ENCODE measurements around the gene COL4A2.

The COL4A2 gene

DNA sequence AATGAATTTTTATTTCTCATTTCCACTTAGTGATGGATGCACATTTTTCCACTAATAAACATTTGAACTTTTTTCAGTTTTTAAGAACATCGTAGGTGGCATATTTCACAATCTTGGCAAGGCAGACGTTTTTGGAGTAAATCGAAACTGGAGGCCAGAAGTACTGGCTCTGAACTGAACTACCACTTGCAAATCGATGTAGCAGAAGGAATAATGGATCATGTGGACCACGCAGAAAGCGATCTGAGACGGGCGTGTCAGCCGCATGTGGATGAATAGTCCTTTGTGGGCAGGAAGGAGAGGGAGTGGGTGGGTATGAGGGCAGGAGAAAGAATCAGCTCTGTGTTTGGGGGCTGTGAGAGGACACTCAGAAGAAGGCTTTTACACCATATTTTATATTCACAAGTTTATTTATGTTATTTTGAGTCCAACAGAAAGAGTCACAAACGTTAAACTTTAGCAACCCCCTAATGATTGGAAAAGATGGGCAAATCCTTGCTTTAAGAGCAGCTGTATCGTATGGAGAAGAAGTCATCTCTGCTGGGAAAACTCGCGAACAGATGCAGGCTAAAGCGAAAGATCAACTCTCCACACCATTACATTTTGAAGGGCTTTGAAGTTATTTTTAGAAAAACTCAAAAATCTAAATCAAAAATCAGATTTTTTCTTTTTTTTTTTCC is 90.5 kb downstream of the COL4A2 start:
- H3K4me3 ChIP-seq (ENCODE audit: low read depth in 1 of 2, low read length in 2 of 2), result no peak overlapping the region
- H3K4me1 ChIP-seq (ENCODE audit: control insufficient read depth in 1 of 2, insufficient read depth in 2 of 2, low read length in 2 of 2), result no peaks in the 10 kb centered on the region
- no peak overlapping the region for H3K9ac ChIP-seq (ENCODE audit: low read depth in 1 of 2, low read length in 2 of 2)
- peaks cover 0 to 3% of the 10 kb centered on the region in 2 donors for H3K27me3 ChIP-seq (ENCODE audit: control insufficient read depth in 1 of 2, insufficient read depth in 2 of 2, low read length in 2 of 2)
- H3K27ac ChIP-seq (ENCODE audit: low read depth, low read length), result peak overlapping the region; percentile 80
- H3K9me3 ChIP-seq (ENCODE audit: control insufficient read depth in 1 of 2, low read length in 2 of 2), result no peaks in the 10 kb centered on the region
- no peaks in the 10 kb centered on the region for H3K36me3 ChIP-seq (ENCODE audit: control insufficient read depth in 1 of 2, insufficient read depth in 2 of 2, low read length in 2 of 2)

DNA sequence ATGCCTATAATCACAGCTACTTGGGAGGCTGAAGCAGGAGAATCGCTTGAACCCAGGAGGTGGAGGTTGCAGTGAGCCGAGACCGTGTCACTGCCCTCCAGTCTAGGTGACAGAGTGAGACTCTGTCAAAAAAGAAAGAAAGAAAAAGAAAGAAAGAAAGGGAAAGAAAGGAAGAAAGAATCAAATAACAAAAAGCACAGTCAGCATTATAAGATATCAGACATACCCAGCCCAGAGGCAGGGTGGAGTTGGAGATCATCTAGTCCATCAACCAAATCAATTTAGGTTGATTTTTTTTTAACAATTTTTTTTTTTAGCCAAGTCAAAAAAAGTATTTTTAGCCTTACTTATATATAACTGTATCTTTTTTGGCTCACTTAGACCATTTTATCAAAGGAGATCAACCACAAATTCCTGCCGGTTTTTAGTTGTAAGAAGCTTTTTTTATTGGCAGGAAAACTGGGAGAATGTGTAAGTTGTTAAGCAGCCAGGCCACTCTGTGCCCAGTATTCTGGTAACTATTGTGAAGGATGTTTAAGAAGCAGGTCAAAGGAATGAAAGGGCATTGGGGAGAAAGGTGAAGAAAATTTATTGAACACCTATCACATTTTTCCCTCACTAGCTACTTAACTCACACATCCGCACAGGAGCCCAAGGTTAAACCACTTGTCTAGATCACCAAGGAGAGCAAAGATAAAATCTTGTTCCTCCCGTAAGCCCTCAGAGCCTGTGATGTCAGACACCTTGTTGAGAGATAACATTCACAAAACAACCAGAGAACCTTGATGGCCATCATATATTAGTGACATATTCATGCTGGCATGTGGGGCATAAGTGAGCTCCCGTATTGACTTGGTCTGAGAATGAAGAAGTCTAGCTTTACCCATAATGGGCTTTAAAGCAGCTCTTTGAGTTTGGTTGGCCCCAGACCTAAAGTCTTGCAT is 91.8 kb downstream of the COL4A2 start:
- peaks cover 0 to 3% of the 10 kb centered on the region in 2 donors for H3K27me3 ChIP-seq (ENCODE audit: control insufficient read depth in 1 of 2, insufficient read depth in 2 of 2, low read length in 2 of 2)

GRCh38 chr13:110399801-110400200 is 92.7 kb downstream of the COL4A2 start:
- peaks cover 0 to 3% of the 10 kb centered on the region in 2 donors for H3K27me3 ChIP-seq (ENCODE audit: control insufficient read depth in 1 of 2, insufficient read depth in 2 of 2, low read length in 2 of 2)
- no peaks in the 10 kb centered on the region for H3K9me3 ChIP-seq (ENCODE audit: control insufficient read depth in 1 of 2, low read length in 2 of 2)
- no peak overlapping the region for H3K27ac ChIP-seq (ENCODE audit: low read depth, low read length)
- no peak overlapping the region for H3K9ac ChIP-seq (ENCODE audit: low read depth in 1 of 2, low read length in 2 of 2)
- no peaks in the 10 kb centered on the region for H3K36me3 ChIP-seq (ENCODE audit: control insufficient read depth in 1 of 2, insufficient read depth in 2 of 2, low read length in 2 of 2)
- no peaks in the 10 kb centered on the region for H3K4me1 ChIP-seq (ENCODE audit: control insufficient read depth in 1 of 2, insufficient read depth in 2 of 2, low read length in 2 of 2)
- no peak overlapping the region for H3K4me3 ChIP-seq (ENCODE audit: low read depth in 1 of 2, low read length in 2 of 2)

More for the DNA sequence above, 91.8 kb downstream of the COL4A2 start:
- Histone ChIP-seq H3K4me1 (ENCODE audit: control insufficient read depth in 1 of 2, insufficient read depth in 2 of 2, low read length in 2 of 2) (no peaks in the 10 kb centered on the region), H3K27ac (ENCODE audit: low read depth, low read length) (peak overlapping the region; percentile 39), H3K4me3 (ENCODE audit: low read depth in 1 of 2, low read length in 2 of 2) (no peak overlapping the region), H3K36me3 (ENCODE audit: control insufficient read depth in 1 of 2, insufficient read depth in 2 of 2, low read length in 2 of 2) (no peaks in the 10 kb centered on the region), H3K9me3 (ENCODE audit: control insufficient read depth in 1 of 2, low read length in 2 of 2) (no peaks in the 10 kb centered on the region), H3K9ac (ENCODE audit: low read depth in 1 of 2, low read length in 2 of 2) (no peak overlapping the region)

GRCh38 chr13:110400786-110401533 is 93.9 kb downstream of the COL4A2 start:
- no peak overlapping the region for H3K9ac ChIP-seq (ENCODE audit: low read depth in 1 of 2, low read length in 2 of 2)
- no peaks in the 10 kb centered on the region for H3K36me3 ChIP-seq (ENCODE audit: control insufficient read depth in 1 of 2, insufficient read depth in 2 of 2, low read length in 2 of 2)
- no peak overlapping the region for H3K27ac ChIP-seq (ENCODE audit: low read depth, low read length)
- no peak overlapping the region for H3K4me3 ChIP-seq (ENCODE audit: low read depth in 1 of 2, low read length in 2 of 2)
- no peaks in the 10 kb centered on the region for H3K4me1 ChIP-seq (ENCODE audit: control insufficient read depth in 1 of 2, insufficient read depth in 2 of 2, low read length in 2 of 2)
- H3K9me3 ChIP-seq (ENCODE audit: control insufficient read depth in 1 of 2, low read length in 2 of 2), result no peaks in the 10 kb centered on the region
- H3K27me3 ChIP-seq (ENCODE audit: control insufficient read depth in 1 of 2, insufficient read depth in 2 of 2, low read length in 2 of 2), result peaks cover 0 to 3% of the 10 kb centered on the region in 2 donors

GRCh38 chr13:110402299-110403069 is 95.4 kb downstream of the COL4A2 start:
- H3K36me3 ChIP-seq (ENCODE audit: control insufficient read depth in 1 of 2, insufficient read depth in 2 of 2, low read length in 2 of 2), result no peaks in the 10 kb centered on the region
- H3K4me1 ChIP-seq (ENCODE audit: control insufficient read depth in 1 of 2, insufficient read depth in 2 of 2, low read length in 2 of 2), result no peaks in the 10 kb centered on the region
- H3K9me3 ChIP-seq (ENCODE audit: control insufficient read depth in 1 of 2, low read length in 2 of 2), result no peaks in the 10 kb centered on the region
- H3K27ac ChIP-seq (ENCODE audit: low read depth, low read length), result no peak overlapping the region
- no peak overlapping the region for H3K9ac ChIP-seq (ENCODE audit: low read depth in 1 of 2, low read length in 2 of 2)
- H3K4me3 ChIP-seq (ENCODE audit: low read depth in 1 of 2, low read length in 2 of 2), result no peak overlapping the region
- H3K27me3 ChIP-seq (ENCODE audit: control insufficient read depth in 1 of 2, insufficient read depth in 2 of 2, low read length in 2 of 2), result no peaks in the 10 kb centered on the region

- H3K27me3 ChIP-seq (ENCODE audit: control insufficient read depth in 1 of 2, insufficient read depth in 2 of 2, low read length in 2 of 2), result no peaks in the 10 kb centered on the region
- H3K9ac ChIP-seq (ENCODE audit: low read depth in 1 of 2, low read length in 2 of 2), result no peak overlapping the region
- no peak overlapping the region for H3K27ac ChIP-seq (ENCODE audit: low read depth, low read length)
- H3K4me3 ChIP-seq (ENCODE audit: low read depth in 1 of 2, low read length in 2 of 2), result no peak overlapping the region
- H3K4me1 ChIP-seq (ENCODE audit: control insufficient read depth in 1 of 2, insufficient read depth in 2 of 2, low read length in 2 of 2), result no peaks in the 10 kb centered on the region
- H3K36me3 ChIP-seq (ENCODE audit: control insufficient read depth in 1 of 2, insufficient read depth in 2 of 2, low read length in 2 of 2), result no peaks in the 10 kb centered on the region
- no peaks in the 10 kb centered on the region for H3K9me3 ChIP-seq (ENCODE audit: control insufficient read depth in 1 of 2, low read length in 2 of 2)
Observed at GRCh38 chr13:110403315-110403714, 96.2 kb downstream of the COL4A2 start.

- Histone ChIP-seq H3K4me3 (ENCODE audit: low read depth in 1 of 2, low read length in 2 of 2) (no peak overlapping the region), H3K36me3 (ENCODE audit: control insufficient read depth in 1 of 2, insufficient read depth in 2 of 2, low read length in 2 of 2) (no peaks in the 10 kb centered on the region), H3K9me3 (ENCODE audit: control insufficient read depth in 1 of 2, low read length in 2 of 2) (no peaks in the 10 kb centered on the region), H3K27ac (ENCODE audit: low read depth, low read length) (no peak overlapping the region), H3K9ac (ENCODE audit: low read depth in 1 of 2, low read length in 2 of 2) (no peak overlapping the region), H3K27me3 (ENCODE audit: control insufficient read depth in 1 of 2, insufficient read depth in 2 of 2, low read length in 2 of 2) (no peaks in the 10 kb centered on the region), H3K4me1 (ENCODE audit: control insufficient read depth in 1 of 2, insufficient read depth in 2 of 2, low read length in 2 of 2) (no peaks in the 10 kb centered on the region)
Observed at GRCh38 chr13:110403721-110404120, 96.6 kb downstream of the COL4A2 start.

- Histone ChIP-seq H3K9ac (ENCODE audit: low read depth in 1 of 2, low read length in 2 of 2) (no peak overlapping the region), H3K27ac (ENCODE audit: low read depth, low read length) (no peak overlapping the region), H3K9me3 (ENCODE audit: control insufficient read depth in 1 of 2, low read length in 2 of 2) (no peaks in the 10 kb centered on the region)
Observed at GRCh38 chr13:110404321-110404720, 97.2 kb downstream of the COL4A2 start.

DNA sequence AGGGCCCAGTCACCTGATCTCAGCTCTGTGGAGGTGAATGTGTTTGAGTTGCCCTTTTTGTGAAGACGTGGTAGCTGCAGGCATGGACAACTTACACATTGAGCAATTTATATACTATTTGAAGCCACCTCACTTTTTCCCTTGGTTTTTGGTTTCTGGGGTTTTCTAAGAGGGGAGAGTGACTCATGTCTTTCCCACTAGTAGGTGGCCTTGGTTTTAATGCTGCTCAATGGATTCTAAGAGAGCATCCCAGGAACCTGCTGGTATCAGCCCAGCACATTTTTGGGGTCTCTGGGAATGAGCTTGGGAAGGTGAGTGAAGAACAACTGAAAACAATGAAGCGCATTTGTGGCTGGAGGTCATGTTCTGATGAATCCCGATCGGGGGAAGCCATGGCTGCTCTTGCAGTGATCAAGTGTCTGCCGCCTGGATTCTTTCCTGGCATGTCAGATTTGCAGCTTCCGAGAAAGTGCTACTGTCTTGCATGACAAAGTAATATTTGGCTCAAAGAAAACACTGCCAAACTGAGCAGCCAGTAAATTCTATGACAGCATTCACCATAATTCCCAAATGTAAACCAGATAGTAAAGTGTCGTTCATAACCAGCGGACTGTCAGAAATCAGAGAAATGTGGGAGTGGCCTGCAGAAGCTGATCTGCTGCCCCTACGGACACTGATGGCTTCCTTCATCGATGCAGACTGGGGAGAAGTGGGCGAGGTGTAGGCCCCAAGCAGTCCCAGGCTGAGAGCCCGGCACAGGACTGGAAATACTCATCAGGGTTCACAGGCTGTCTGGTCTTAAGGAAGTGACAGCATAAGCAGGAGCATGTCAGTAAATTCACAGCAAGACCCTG is 98.7 kb downstream of the COL4A2 start:
- no peak overlapping the region for H3K4me3 ChIP-seq (ENCODE audit: low read depth in 1 of 2, low read length in 2 of 2)
- no peaks in the 10 kb centered on the region for H3K9me3 ChIP-seq (ENCODE audit: control insufficient read depth in 1 of 2, low read length in 2 of 2)
- no peak overlapping the region for H3K9ac ChIP-seq (ENCODE audit: low read depth in 1 of 2, low read length in 2 of 2)
- H3K36me3 ChIP-seq (ENCODE audit: control insufficient read depth in 1 of 2, insufficient read depth in 2 of 2, low read length in 2 of 2), result no peaks in the 10 kb centered on the region
- H3K27ac ChIP-seq (ENCODE audit: low read depth, low read length), result peak overlapping the region; percentile 23
- no peaks in the 10 kb centered on the region for H3K27me3 ChIP-seq (ENCODE audit: control insufficient read depth in 1 of 2, insufficient read depth in 2 of 2, low read length in 2 of 2)
- H3K4me1 ChIP-seq (ENCODE audit: control insufficient read depth in 1 of 2, insufficient read depth in 2 of 2, low read length in 2 of 2), result no peaks in the 10 kb centered on the region

More at GRCh38 chr13:110404321-110404720, 97.2 kb downstream of the COL4A2 start:
- Histone ChIP-seq H3K36me3 (ENCODE audit: control insufficient read depth in 1 of 2, insufficient read depth in 2 of 2, low read length in 2 of 2) (no peaks in the 10 kb centered on the region), H3K27me3 (ENCODE audit: control insufficient read depth in 1 of 2, insufficient read depth in 2 of 2, low read length in 2 of 2) (no peaks in the 10 kb centered on the region), H3K4me1 (ENCODE audit: control insufficient read depth in 1 of 2, insufficient read depth in 2 of 2, low read length in 2 of 2) (no peaks in the 10 kb centered on the region), H3K4me3 (ENCODE audit: low read depth in 1 of 2, low read length in 2 of 2) (no peak overlapping the region)
